GM18505 (cell line): ENCODE data around the gene VAT1L.

Source experiments
- ATAC-seq: cut with Tn5 transposase; IDR thresholded peaks from one replicate; pipeline ENCODE4 v1.9.1; 2021; ENCODE audit not compliant: unreplicated experiment
- POLR2A ChIP-seq: IDR thresholded peaks from 4 replicates; pipeline ENCODE4 v1.6.1; 2011; ENCODE audit warnings: borderline replicate concordance; ENCODE audit not compliant: insufficient read depth, insufficient read length; ENCODE audit errors: extremely low read depth

VAT1L gene

GRCh38 chr16:77910021-77910420 is 121.7 kb downstream of the VAT1L start:
- no peak for TF ChIP-seq POLR2A

GRCh38 chr16:77912617-77913016 is 124.3 kb downstream of the VAT1L start:
- no peak for TF ChIP-seq POLR2A
- ATAC-seq: no peak

More at GRCh38 chr16:77910021-77910420, 121.7 kb downstream of the VAT1L start:
- no peak for ATAC-seq

GRCh38 chr16:77913738-77914253 is 125.4 kb downstream of the VAT1L start:
- no peak for ATAC-seq
- no peak for TF ChIP-seq POLR2A

GRCh38 chr16:77916111-77916510 is 127.7 kb downstream of the VAT1L start:
- no peak for ATAC-seq
- no peak for TF ChIP-seq POLR2A

- ATAC-seq: no peak
- TF ChIP-seq POLR2A: no peak
These were observed 129.6 kb downstream of the VAT1L start for GRCh38 chr16:77917971-77918370.

- TF ChIP-seq POLR2A: no peak
- ATAC-seq: no peak
These were observed 130.7 kb downstream of the VAT1L start for GRCh38 chr16:77918809-77919707.

- TF ChIP-seq POLR2A: no peak
- ATAC-seq: no peak
These were observed 131.5 kb downstream of the VAT1L start for GRCh38 chr16:77919761-77920415.

- ATAC-seq: no peak
- TF ChIP-seq POLR2A: no peak
These were observed 132.6 kb downstream of the VAT1L start for GRCh38 chr16:77920984-77921383.

- TF ChIP-seq POLR2A: no peak
- no peak for ATAC-seq
These were observed 133.9 kb downstream of the VAT1L start for GRCh38 chr16:77922228-77922754.

- TF ChIP-seq POLR2A: no peak
These were observed 137.2 kb downstream of the VAT1L start for GRCh38 chr16:77925531-77925930.

GRCh38 chr16:77928096-77928495 is 139.7 kb downstream of the VAT1L start:
- no peak for ATAC-seq
- no peak for TF ChIP-seq POLR2A

More at GRCh38 chr16:77925531-77925930, 137.2 kb downstream of the VAT1L start:
- no peak for ATAC-seq

GRCh38 chr16:77929004-77929403 is 140.6 kb downstream of the VAT1L start:
- no peak for ATAC-seq
- TF ChIP-seq POLR2A: no peak

- TF ChIP-seq POLR2A: no peak
These were observed 142.7 kb downstream of the VAT1L start for GRCh38 chr16:77931058-77931457.

More at GRCh38 chr16:77931058-77931457, 142.7 kb downstream of the VAT1L start:
- no peak for ATAC-seq
